Left lung (tissue), 10 donors: ENCODE measurements around the gene CCDC196. TPM values are rescaled to one million over a fixed set of nuclear protein-coding genes. Genes with fewer than 3 reads are reported as not detected.
A peak's percentile ranks its signal among the peaks of the same experiment; 100 is the strongest.

Experiments used
- ATAC-seq: fragments of 200-7000 bp; cut with Tn5 transposase; one replicate; pipeline ENCODE4 v1.9.1; 2020; ENCODE audit warnings: moderate library complexity
- DNase-seq, 4 donors: peaks; one replicate each; pipeline ENCODE4 v3.0.0-alpha.2; 2013 to 2020
- H3K27ac ChIP-seq, 2 donors: fragments of 200-600 bp; sonication (generic) in 1 of 2; one replicate each; pipeline versions ENCODE4 v1.5.0 to v1.8.0; 2020 to 2021
- H3K27me3 ChIP-seq, 2 donors: fragments of 200-600 bp; sonication (generic) in 1 of 2; one replicate each; pipeline versions ENCODE4 v1.5.0 to v1.8.0; 2020 to 2021
- H3K36me3 ChIP-seq, 2 donors: fragments of 200-600 bp; sonication (generic) in 1 of 2; one replicate each; pipeline versions ENCODE4 v1.5.0 to v1.8.0; 2020 to 2021
- H3K4me1 ChIP-seq, 2 donors: fragments of 200-600 bp; one replicate each; pipeline ENCODE4 v1.8.0; 2021
- H3K4me3 ChIP-seq, 2 donors: fragments of 200-600 bp; sonication (generic) in 1 of 2; one replicate each; pipeline versions ENCODE4 v1.5.0 to v1.8.0; 2020 to 2021; ENCODE audit warnings: mild to moderate bottlenecking in 1 of 2
- H3K9me3 ChIP-seq, 2 donors: fragments of 200-600 bp; sonication (generic) in 1 of 2; one replicate each; pipeline versions ENCODE4 v1.5.0 to v1.8.0; 2020 to 2021
- CTCF ChIP-seq, 2 donors: fragments of 200-600 bp; sonication (generic) in 1 of 2; IDR thresholded peaks; one replicate each; pipeline versions ENCODE4 v1.5.0 to v1.8.0; 2021; ENCODE audit warnings: antibody characterized with exemption in 2 of 2
- intact Hi-C, 2 donors: fragments of 100-400 bp; cut with DNase I; formaldehyde crosslinking; loops; one replicate each; pipeline versions ENCODE4 v1.11.2 to v1.14.2; 2022
- polyA plus RNA-seq, 6 donors: library from polyadenylated mRNA; unstranded; fragments of 120-200 nt; gene quantifications; one replicate each; pipeline ENCODE4 v1.2.1, GENCODE V29; 2013; ENCODE audit not compliant: insufficient read length in 6 of 6
- total RNA-seq, 2 donors: library from RNA; stranded (reverse); fragmentation: NEBNext Ultra II Directional; extraction: Animal tissue kit (Norgen Biotek cat#: 25700); gene quantifications; one replicate each; pipeline ENCODE4 v1.2.1, GENCODE V29; 2021
- donor health status: DM: no; HTN: yes; CAD: no.
- donor health status: DM: no; HTN: no; CAD: no.

The CCDC196 gene
- total and polyA plus RNA-seq, 8 donors, result 0.18 to 0.32 TPM; not detected in 6

GRCh38 chr14:66477567-66477966 lies 8.6 kb upstream of the CCDC196 start:
- H3K9me3 ChIP-seq, result no peaks in the 10 kb centered on the region
- no peaks in the 10 kb centered on the region for H3K27me3 ChIP-seq
- no peaks in the 10 kb centered on the region for H3K4me1 ChIP-seq
- ATAC-seq, result no peak
- DNase-seq, result no peak
- H3K4me3 ChIP-seq, result no peak overlapping the region
- intact Hi-C loops, result no loop called here
- no peak for TF ChIP-seq CTCF (IDR thresholded peaks at IDR 0.05)
- H3K36me3 ChIP-seq, result no peaks in the 10 kb centered on the region
- no peak overlapping the region for H3K27ac ChIP-seq

DNA sequence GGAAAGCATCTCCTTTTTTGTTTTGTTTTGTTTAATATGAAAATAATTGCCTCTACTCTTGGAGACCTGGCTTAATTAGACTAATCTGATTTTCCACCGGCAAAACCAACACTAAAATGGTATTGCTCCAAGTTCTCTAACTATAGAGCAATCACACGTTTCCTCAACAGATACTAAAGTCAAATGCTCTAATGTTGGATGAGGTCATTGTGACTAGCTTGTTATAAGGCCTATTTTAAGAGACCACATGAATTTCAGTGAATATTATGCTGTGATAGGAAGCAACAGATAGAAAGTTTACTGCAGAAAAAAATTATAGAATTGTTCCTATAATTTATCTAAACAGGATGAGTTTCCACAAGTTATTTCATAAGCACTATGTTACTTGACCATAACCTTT lies 3.3 kb upstream of the CCDC196 start:
- no peak for ATAC-seq
- Histone ChIP-seq H3K27me3 (no peaks in the 10 kb centered on the region), H3K36me3 (no peaks in the 10 kb centered on the region), H3K9me3 (no peaks in the 10 kb centered on the region), H3K4me1 (no peaks in the 10 kb centered on the region), H3K4me3 (no peak overlapping the region), H3K27ac (no peak overlapping the region)
- DNase-seq, result no peak
- TF ChIP-seq CTCF (IDR thresholded peaks at IDR 0.05), result no peak
- intact Hi-C loops, result no loop called here

GRCh38 chr14:66483322-66483721 lies 2.8 kb upstream of the CCDC196 start:
- Histone ChIP-seq H3K36me3 (no peaks in the 10 kb centered on the region), H3K27me3 (no peaks in the 10 kb centered on the region), H3K9me3 (no peaks in the 10 kb centered on the region), H3K4me1 (no peaks in the 10 kb centered on the region), H3K27ac (no peak overlapping the region), H3K4me3 (no peak overlapping the region)
- intact Hi-C loops, result no loop called here
- no peak for TF ChIP-seq CTCF (IDR thresholded peaks at IDR 0.05)
- DNase-seq (no peak), ATAC-seq (peak; percentile 42)

DNA sequence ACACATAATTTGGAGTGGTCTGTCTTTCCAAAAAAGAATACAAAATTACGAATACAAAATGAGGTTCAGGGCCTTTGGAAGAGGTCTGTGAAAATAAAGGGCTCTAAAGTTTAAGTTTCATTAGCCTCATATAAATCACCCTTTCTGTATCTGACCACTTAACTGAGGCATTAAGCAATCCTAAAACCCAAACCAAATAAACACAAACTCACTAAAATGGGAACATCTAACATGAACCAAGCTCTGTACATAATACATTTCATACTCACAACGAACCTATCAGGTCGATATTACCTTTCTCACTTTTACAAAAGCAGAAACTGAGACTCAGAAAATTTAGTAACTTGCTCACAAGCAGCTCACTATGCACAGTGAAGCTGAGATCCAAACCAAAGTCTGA lies 1.1 kb upstream of the CCDC196 start:
- Histone ChIP-seq H3K4me1 (no peaks in the 10 kb centered on the region), H3K36me3 (no peaks in the 10 kb centered on the region), H3K27ac (no peak overlapping the region), H3K4me3 (no peak overlapping the region), H3K27me3 (no peaks in the 10 kb centered on the region), H3K9me3 (no peaks in the 10 kb centered on the region)
- DNase-seq (no peak), ATAC-seq (no peak)
- intact Hi-C loops, result no loop called here
- no peak for TF ChIP-seq CTCF (IDR thresholded peaks at IDR 0.05)

DNA sequence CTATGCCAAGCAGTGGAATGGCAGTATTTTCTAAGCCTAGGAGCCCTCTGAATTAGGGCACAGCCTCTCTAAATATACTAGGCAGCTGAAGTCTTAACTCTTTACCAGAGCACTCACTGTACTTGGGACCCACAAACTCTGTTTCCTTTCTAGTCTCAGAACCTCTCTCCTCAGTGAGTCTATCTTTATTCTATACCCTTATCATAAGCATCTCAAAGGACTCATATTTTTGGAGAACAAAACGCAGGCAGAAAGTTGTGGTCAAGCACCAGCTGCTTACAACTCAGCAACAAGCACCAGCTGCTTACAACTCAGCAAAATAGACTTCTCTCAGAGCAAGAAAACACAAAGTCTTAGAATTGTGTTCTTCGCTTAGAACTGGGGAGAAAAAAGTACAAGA lies 993 bp downstream of the CCDC196 start:
- intact Hi-C loops, result no loop called here
- H3K36me3 ChIP-seq, result no peaks in the 10 kb centered on the region
- ATAC-seq (no peak), DNase-seq (no peak)
- no peaks in the 10 kb centered on the region for H3K4me1 ChIP-seq
- no peaks in the 10 kb centered on the region for H3K27me3 ChIP-seq
- H3K9me3 ChIP-seq, result no peaks in the 10 kb centered on the region
- TF ChIP-seq CTCF (IDR thresholded peaks at IDR 0.05), result no peak
- no peak overlapping the region for H3K27ac ChIP-seq
- H3K4me3 ChIP-seq, result no peak overlapping the region
